Urinary bladder (tissue), 4 donors: ENCODE measurements around the gene TMEM201. TPM values are rescaled to one million over a fixed set of nuclear protein-coding genes. Genes with fewer than 3 reads are reported as not detected.

Experiments
- DNase-seq: peaks from one replicate; pipeline ENCODE4 v3.0.0-alpha.2; 2015; ENCODE audit errors: extremely low spot score
- H3K27ac ChIP-seq: one replicate; pipeline ENCODE4 v1.5.1; 2013; ENCODE audit warnings: low read depth, mild to moderate bottlenecking, moderate library complexity
- H3K36me3 ChIP-seq: one replicate; pipeline ENCODE4 v1.6.1; 2013; ENCODE audit warnings: mild to moderate bottlenecking, moderate library complexity; ENCODE audit not compliant: insufficient read depth
- H3K4me1 ChIP-seq: one replicate; pipeline ENCODE4 v1.6.1; 2013; ENCODE audit warnings: mild to moderate bottlenecking, moderate library complexity; ENCODE audit not compliant: insufficient read depth
- H3K4me3 ChIP-seq: one replicate; pipeline ENCODE4 v1.5.1; 2013; ENCODE audit warnings: low read depth, low read length
- WGBS: extraction: QIAGEN DNeasy Blood & Tissue Kit; methylation state at CpG from one replicate; pipeline ENCODE4 v1.1.7; 2013; 5-methylcytosine and 5-hydroxymethylcytosine counted together
- polyA plus RNA-seq: library from polyadenylated mRNA; stranded (reverse); fragments of 200-250 nt; gene quantifications from one replicate; pipeline ENCODE4 v1.2.3, GENCODE V29; 2013
- total RNA-seq: library from RNA; depleted of rRNA; stranded (reverse); fragments of >200 nt; gene quantifications from one replicate; pipeline ENCODE4 v1.2.3, GENCODE V29; 2014
- donor health status: healthy with polysubstance abuse.
- donor health status: healthy.

Gene TMEM201, protein sequence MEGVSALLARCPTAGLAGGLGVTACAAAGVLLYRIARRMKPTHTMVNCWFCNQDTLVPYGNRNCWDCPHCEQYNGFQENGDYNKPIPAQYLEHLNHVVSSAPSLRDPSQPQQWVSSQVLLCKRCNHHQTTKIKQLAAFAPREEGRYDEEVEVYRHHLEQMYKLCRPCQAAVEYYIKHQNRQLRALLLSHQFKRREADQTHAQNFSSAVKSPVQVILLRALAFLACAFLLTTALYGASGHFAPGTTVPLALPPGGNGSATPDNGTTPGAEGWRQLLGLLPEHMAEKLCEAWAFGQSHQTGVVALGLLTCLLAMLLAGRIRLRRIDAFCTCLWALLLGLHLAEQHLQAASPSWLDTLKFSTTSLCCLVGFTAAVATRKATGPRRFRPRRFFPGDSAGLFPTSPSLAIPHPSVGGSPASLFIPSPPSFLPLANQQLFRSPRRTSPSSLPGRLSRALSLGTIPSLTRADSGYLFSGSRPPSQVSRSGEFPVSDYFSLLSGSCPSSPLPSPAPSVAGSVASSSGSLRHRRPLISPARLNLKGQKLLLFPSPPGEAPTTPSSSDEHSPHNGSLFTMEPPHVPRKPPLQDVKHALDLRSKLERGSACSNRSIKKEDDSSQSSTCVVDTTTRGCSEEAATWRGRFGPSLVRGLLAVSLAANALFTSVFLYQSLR
- total RNA-seq (4.4 TPM), polyA plus RNA-seq (8.6 TPM)

DNA sequence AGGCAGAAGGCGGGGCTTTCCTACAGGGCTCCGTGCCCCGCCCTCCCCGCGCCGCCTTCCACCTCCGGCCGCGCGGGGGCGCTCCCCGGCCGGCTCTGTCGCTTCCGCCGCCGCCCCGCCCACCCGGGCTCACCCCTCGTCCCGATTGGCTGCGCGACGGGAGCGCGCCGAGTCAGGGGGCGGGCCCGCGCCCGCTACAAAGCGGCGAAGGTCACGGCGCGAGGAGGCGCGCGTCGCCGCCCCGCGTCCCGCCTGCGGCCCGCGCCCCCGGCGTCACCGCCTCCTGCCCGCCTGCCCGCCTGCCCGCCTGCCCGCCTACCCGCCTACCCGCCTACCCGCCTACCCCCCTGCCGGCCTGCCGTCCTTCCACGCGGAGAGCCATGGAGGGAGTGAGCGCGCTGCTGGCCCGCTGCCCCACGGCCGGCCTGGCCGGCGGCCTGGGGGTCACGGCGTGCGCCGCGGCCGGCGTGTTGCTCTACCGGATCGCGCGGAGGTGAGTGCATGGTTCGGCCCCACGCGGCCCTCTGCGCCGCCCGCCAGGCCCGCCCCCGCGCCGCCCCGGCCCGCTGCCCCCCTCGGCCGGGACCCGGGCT lies at the start of gene TMEM201:
Gene TMEM201 (plus strand): TSS at position 361 of the 593 bp plus-strand sequence. CDS start 20 bp downstream, at position 381.
- Histone ChIP-seq H3K4me1 (no peaks in the 10 kb centered on the region), H3K4me3 (peak within 1 kb of the TSS; percentile 94), H3K27ac (peak within 1 kb of the TSS; percentile 46), H3K36me3 (no peaks in the 10 kb centered on the region)
- DNase-seq, result peak; percentile 79
- under 1% methylated on average over 94 of the region's 94 CpGs for WGBS

DNA sequence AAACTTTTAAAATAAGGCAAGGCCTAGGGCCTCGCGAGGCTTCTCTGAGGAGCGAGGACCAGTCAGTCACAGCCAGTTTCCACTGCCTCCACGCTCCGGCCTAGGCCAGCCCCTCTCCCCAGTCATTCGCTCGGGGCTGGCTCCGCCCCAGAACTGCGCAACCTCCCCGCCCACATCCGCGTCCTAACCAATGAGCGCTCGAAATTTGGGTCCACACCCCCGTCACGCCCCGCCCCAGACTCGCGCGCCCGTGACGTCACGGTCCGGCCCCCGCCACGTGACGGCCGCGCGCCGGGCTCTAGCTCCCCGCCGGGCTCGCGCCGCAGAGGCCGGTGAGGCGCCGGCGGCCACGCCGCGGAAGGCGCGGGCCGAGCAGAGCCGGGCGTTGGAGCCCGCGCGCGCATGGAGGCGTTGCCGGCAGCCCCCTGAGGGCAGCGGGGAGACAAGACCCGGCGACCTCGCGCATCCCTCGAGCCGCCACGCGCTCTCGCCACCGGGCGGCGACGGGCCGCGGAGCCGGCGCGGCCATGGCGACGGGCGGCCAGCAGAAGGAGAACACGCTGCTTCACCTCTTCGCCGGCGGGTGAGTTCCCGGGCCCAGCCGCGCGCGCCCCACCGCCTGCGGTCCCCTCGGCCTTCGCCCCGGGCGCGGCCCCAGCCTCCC lies 49.4 kb upstream of the TMEM201 start, which contains the start of gene SLC25A33:
Gene SLC25A33 (plus strand): TSS at position 301 of the 664 bp plus-strand sequence. CDS start 227 bp downstream, at position 528.
- H3K4me3 ChIP-seq, result peak within 1 kb of the TSS; percentile 76
- peak within 1 kb of the TSS; percentile 75 for H3K27ac ChIP-seq
- WGBS, result under 1% methylated on average over 91 of the region's 92 CpGs
- peak; percentile 96 for DNase-seq
- H3K36me3 ChIP-seq, result no peaks in the 10 kb centered on the region
- no peaks in the 10 kb centered on the region for H3K4me1 ChIP-seq

DNA sequence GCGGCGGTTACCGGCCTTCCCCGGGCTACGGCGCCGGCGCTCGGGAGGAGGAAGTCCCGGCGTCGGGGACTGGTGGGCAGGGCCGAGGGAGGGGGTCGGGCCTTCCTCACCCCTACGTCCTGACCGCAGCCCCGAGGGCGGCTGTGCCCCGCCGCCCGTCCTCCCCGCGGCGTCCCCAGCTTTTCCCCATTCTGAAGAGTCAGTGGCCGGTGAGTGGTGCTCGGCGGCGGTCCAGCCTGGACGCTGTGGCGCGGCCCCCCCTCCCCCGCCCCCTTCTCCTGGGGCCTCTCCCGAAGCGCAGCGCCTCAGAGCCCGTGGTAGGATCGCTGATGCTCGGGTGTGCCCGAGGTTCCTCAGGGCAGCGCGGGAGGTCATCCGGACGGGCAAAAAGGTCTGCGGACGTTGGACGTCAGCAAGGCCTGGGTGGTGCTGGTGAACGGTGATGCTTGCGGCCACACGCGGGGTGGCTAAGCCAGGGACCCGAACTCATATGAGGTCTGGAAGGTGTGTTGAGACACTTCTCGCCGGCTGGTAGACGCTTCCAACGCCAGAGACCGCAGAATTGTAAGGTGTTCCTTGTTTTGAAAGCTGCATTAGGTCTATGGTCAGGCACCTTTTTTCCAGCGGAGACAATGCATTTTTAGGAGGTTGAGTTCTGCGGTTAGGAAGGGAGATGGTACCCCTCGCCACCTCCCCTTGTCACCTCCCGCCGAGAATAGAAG lies 48.7 kb upstream of the TMEM201 start:
- H3K4me3 ChIP-seq, result peak overlapping the region; percentile 76
- peak overlapping the region; percentile 75 for H3K27ac ChIP-seq
- no peak for DNase-seq
- no peaks in the 10 kb centered on the region for H3K4me1 ChIP-seq
- WGBS, result 6% methylated on average over 61 of the region's 61 CpGs
- no peaks in the 10 kb centered on the region for H3K36me3 ChIP-seq

DNA sequence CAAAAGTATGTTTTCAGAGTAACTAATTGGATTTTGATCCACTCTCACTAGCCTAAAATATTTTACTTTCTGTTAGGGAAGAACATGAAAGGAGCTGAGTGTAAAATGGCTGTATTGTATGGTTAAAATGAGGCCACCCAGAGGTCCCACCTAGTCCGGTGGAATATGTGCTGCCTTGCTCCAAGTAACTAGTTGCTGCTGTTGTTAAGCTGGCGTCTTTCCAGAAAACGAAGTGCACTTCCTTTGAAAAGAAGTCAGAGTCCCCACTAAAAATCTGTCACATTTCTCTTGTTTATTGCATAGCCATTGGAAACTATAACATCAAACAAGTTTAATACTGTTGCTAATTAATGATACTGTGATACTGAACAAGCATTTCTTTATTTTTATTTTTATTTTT lies 46.3 kb upstream of the TMEM201 start:
- Histone ChIP-seq H3K4me3 (no peak overlapping the region), H3K36me3 (no peaks in the 10 kb centered on the region), H3K4me1 (no peaks in the 10 kb centered on the region), H3K27ac (no peak overlapping the region)
- 22% methylated on average over 3 of the region's 3 CpGs for WGBS
- no peak for DNase-seq

DNA sequence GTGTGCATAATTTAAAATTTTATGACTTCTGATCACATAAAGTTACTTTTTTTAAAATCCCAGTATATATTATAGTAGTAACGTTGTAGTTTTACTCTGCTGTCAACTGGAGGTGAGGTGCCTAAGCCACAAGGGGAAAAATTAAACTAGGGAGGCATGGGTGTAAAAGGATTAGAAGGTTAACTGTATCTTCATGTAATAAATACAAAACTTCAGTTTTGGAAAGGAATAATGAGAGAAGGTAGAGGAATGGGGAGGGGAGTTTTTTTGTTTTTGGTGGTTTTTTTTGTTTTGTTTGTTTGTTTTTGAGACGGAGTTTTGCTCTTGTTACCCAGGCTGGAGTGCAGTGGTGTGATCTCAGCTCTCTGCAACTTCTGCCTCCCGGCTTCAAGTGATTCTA lies 43.8 kb upstream of the TMEM201 start:
- 84% methylated on average over 3 of the region's 3 CpGs for WGBS
- Histone ChIP-seq H3K4me3 (no peak overlapping the region), H3K36me3 (no peaks in the 10 kb centered on the region), H3K27ac (no peak overlapping the region), H3K4me1 (no peaks in the 10 kb centered on the region)
- no peak for DNase-seq

DNA sequence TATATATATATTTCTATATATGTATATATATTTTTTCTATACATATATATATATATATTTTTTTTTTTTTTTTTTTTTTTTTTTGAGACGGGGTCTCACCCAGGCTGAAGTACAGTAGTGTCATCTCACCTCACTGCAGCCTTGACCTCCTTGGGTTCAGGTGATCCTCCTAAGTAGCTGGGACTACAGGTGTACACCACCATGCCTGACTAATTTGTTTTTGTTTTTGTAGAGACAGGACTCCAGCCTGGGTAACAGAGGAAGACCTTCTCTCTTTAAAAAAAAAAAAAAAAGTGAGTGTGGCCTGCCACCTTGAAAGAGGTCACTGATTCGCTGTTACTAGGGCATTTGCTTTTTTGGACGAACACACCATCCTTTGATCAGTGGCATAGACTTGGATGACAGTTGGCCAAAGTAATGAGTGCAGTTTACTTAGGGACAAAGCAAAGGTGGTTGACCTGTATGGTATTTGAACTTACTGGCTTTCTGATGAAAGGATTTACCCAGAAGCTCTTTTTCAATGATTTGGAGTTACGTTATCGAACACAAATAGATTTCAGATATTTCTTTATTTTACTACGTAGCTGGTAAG lies 38.7 kb upstream of the TMEM201 start:
- Histone ChIP-seq H3K4me3 (no peak overlapping the region), H3K4me1 (no peaks in the 10 kb centered on the region), H3K36me3 (no peaks in the 10 kb centered on the region), H3K27ac (no peak overlapping the region)
- no peak for DNase-seq
- WGBS, result 95% methylated on average over 6 of the region's 6 CpGs

DNA sequence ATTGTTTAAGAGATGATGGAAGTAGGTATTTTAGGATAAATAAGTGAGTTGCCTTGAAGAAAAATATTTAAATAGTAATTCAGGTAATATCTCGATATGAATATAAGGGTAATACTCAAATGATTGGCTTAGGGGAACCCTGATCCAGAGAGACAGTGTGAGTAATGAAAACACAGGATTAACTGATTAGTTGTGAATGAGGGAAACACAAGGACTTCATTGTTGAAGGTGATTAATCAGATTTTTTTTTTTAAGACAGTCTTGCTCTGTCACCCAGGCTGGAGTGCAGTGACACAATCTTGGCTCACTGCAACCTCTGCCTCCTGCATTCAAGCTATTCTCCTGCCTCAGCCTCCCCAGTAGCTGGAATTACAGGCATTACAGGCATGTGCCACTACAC lies 36.7 kb upstream of the TMEM201 start:
- H3K36me3 ChIP-seq, result no peaks in the 10 kb centered on the region
- H3K4me3 ChIP-seq, result no peak overlapping the region
- no peak overlapping the region for H3K27ac ChIP-seq
- no peak for DNase-seq
- H3K4me1 ChIP-seq, result no peaks in the 10 kb centered on the region
- WGBS, result 96% methylated on average over 1 of the region's 1 CpG

DNA sequence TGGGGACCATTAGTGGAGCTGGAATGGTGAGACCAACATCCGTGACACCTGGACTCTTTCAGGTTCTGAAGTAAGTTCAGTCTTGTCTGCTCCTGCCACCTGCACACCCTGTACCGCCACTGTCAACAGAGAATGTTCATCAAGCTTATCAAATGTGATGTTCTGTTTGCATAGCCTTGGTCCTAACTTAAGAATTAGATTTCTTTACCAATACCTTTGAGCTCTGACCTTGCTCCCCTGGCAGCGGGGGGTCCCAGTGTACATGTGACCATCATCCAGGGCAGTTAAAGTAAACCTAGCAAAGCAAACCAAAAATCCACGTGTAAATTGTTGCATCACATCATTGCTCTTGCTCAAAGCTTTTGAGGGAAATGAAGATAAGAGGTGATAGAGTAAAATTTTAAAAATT lies 35.0 kb upstream of the TMEM201 start:
- WGBS, result 92% methylated on average over 4 of the region's 4 CpGs
- Histone ChIP-seq H3K4me3 (no peak overlapping the region), H3K27ac (no peak overlapping the region), H3K36me3 (no peaks in the 10 kb centered on the region), H3K4me1 (no peaks in the 10 kb centered on the region)
- no peak for DNase-seq

DNA sequence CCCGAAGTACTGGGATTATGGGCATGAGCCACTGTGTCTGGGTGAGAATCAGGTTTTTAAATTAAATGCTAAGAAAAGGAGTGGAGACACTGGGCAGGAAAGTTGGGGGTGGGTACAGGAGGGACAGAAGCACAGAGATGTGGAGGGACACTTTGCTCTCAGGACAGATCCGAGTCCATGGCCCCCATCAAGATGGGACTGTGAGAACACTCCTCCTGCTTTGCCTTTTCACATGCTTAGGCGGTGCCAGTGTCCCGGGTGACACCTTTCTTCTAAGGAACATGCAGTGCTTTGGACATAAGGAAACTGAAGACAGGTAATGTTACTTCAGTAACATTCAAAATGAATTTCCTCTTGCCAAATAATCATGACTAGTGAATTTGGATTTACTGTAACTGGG lies 32.8 kb upstream of the TMEM201 start:
- H3K36me3 ChIP-seq, result no peaks in the 10 kb centered on the region
- DNase-seq, result no peak
- no peak overlapping the region for H3K27ac ChIP-seq
- no peaks in the 10 kb centered on the region for H3K4me1 ChIP-seq
- no peak overlapping the region for H3K4me3 ChIP-seq
- WGBS, result 95% methylated on average over 4 of the region's 4 CpGs

DNA sequence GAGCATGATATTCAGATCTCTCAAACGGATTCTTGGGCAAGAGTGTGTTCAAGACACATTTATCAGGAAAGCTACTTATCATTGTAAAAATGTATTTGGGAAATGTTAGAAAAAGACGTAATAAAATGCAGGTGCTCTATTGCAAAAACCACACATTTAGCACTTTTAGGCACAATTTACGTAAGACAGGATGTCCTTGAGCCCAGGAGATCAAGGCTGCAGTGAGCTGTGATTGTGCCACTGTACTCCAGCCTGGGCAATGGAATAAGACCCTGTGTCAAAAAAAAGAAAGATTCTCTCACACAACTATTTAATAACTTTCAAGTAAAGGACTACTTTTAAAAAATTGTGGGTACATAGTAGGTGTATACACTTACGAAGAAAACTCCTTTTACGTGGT lies 31.1 kb upstream of the TMEM201 start:
- Histone ChIP-seq H3K27ac (no peak overlapping the region), H3K36me3 (no peaks in the 10 kb centered on the region), H3K4me1 (no peaks in the 10 kb centered on the region), H3K4me3 (no peak overlapping the region)
- DNase-seq, result no peak
- WGBS, result 94% methylated on average over 5 of the region's 5 CpGs

DNA sequence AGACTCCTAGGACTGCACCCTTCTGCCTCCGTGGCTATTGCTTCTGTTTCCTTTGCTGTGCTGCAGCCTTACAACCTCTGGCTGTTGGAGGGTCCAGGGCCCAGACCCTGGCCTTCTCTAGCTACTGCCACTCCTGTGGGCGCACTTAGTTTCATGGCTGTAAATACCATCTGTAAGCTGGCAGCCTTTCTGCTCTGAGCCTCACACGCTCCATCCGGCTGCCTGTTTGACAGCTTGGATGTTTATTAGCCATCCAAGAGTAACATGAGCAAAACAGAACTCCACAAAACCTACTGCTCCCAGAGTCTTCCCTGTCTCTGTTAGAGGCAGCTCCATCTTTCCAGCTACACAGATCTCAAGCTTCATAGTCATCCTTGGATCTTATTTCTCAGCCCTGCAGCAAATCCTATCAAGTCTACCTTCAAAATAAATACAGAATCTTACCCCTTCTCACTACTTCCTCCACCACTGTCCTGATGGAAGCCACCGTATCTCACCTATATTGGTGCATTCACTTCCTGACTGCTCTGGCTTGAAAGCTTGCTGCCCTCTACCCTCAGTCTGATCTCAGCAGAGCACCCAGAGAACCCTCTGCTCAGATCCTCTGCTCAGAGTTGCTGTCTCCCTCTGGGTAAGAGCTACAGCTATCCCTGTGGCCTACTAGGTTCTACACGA lies 30.3 kb upstream of the TMEM201 start:
- Histone ChIP-seq H3K27ac (no peak overlapping the region), H3K4me3 (no peak overlapping the region), H3K4me1 (no peaks in the 10 kb centered on the region), H3K36me3 (no peaks in the 10 kb centered on the region)
- WGBS, result 64% methylated on average over 6 of the region's 6 CpGs
- DNase-seq, result no peak

DNA sequence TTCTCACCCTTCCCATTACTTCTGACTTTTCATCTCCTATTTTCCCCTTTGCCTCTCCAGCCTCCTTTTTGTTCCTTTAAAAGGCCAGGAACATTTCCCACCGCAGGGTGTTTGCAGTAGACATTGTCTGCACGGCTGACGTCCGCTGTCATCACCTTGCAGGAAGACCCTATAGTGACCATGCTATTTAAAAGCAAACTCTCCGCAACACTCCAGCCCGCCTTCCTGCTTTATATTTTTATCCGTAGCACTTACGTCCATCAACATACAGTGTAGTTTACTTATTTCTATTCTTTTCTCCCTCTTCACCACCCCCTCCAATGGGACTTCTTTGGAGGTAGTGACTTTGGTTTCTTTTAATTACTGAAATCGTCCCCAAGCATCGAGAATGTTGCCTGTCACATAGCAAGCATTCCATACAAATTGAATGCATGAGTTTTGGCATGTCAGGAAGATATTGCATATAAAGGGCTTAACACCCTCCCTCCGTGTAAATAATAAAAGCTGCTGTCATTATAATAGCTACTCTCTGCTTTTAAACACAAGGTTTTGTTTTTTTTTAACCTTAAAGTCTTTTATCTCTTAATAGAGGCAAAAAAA lies 29.7 kb upstream of the TMEM201 start:
- WGBS, result 74% methylated on average over 11 of the region's 11 CpGs
- no peaks in the 10 kb centered on the region for H3K36me3 ChIP-seq
- no peak for DNase-seq
- no peak overlapping the region for H3K27ac ChIP-seq
- H3K4me1 ChIP-seq, result no peaks in the 10 kb centered on the region
- no peak overlapping the region for H3K4me3 ChIP-seq
